Spinal cord (tissue), 10 donors: ENCODE data around the gene RPL22. TPM values are rescaled to one million over a fixed set of nuclear protein-coding genes. Genes with fewer than 3 reads are reported as not detected.

ENCODE experiments used
- DNase-seq, 6 donors: peaks; one replicate each; pipeline versions ENCODE4 v3.0.0 to v3.0.0-alpha.2; 2013 to 2015; ENCODE audit warnings: low spot score in 6 of 6, low read depth in 4 of 6
- H3K27ac ChIP-seq: one replicate; pipeline ENCODE4 v1.5.1; 2013; ENCODE audit warnings: low read depth, low read length, control low read depth
- H3K27me3 ChIP-seq: one replicate; pipeline ENCODE4 v1.6.1; 2013; ENCODE audit warnings: low read length; ENCODE audit not compliant: control insufficient read depth, insufficient read depth
- H3K36me3 ChIP-seq: one replicate; pipeline ENCODE4 v1.6.1; 2013; ENCODE audit warnings: low read length; ENCODE audit not compliant: control insufficient read depth, insufficient read depth
- H3K4me1 ChIP-seq: one replicate; pipeline ENCODE4 v1.6.1; 2013; ENCODE audit warnings: low read length; ENCODE audit not compliant: control insufficient read depth, insufficient read depth
- H3K4me3 ChIP-seq: one replicate; pipeline ENCODE4 v1.5.1; 2013; ENCODE audit warnings: low read depth, low read length, control low read depth
- H3K9me3 ChIP-seq: one replicate; pipeline ENCODE4 v1.6.1; 2013; ENCODE audit warnings: low read length; ENCODE audit not compliant: control insufficient read depth, insufficient read depth
- WGBS: methylation state at CpG from one replicate; pipeline ENCODE4 v1.1.5; 2013; ENCODE audit warnings: missing lambda C conversion rate; ENCODE audit not compliant: insufficient coverage; 5-methylcytosine and 5-hydroxymethylcytosine counted together
- polyA plus RNA-seq, 2 donors: library from polyadenylated mRNA; unstranded; fragments of 120-200 nt; gene quantifications; one replicate each; pipeline ENCODE4 v1.2.1, GENCODE V29; 2013; ENCODE audit not compliant: insufficient read length in 2 of 2
- total RNA-seq, 2 donors: library from RNA; depleted of rRNA in 1 of 2; stranded (reverse); fragments of 120-200 nt in 1 of 2; fragments of >200 nt in 1 of 2; gene quantifications; one replicate each; pipeline versions ENCODE4 v1.2.3 to v1.2.4, GENCODE V29; 2013 to 2014
- donor health status: healthy.

RPL22 gene
- total and polyA plus RNA-seq, 4 donors = 171 to 337 (median 317) TPM

DNA sequence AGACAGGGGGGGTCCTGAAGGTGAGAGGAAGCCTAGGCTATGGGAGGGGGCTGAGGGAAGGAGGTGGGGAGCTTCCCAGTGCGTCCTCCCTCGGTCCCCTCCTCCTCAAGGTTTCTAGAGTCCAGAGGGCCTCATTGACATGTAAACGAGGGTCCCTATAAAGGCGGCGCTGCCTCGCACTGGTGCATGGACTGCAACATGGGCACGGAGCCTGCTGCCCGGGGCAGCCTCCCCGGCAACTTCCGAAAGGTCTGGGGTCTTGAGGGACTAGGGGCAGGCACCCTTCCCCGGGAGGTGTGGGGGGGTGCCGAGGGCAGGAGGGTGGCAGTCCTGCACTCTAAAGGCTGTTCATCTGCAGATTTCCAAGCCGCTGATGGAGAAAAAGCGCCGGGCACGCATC is 44.6 kb upstream of the RPL22 start, which contains the start of gene HES3:
TSS of gene HES3 (plus strand) at position 187 of the 400 bp plus-strand sequence. CDS start at position 374, 187 bp downstream.
- WGBS = 3% methylated on average over 16 of the region's 16 CpGs
- peaks cover 6% of the 10 kb centered on the region for H3K36me3 ChIP-seq
- H3K27me3 ChIP-seq = peaks cover 66% of the 10 kb centered on the region
- H3K9me3 ChIP-seq = no peaks in the 10 kb centered on the region
- peak in 1 of 6 donors; percentile 32 for DNase-seq
- no peak within 1 kb of the TSS for H3K27ac ChIP-seq
- H3K4me1 ChIP-seq = peaks cover 78% of the 10 kb centered on the region
- no peak within 1 kb of the TSS for H3K4me3 ChIP-seq

DNA sequence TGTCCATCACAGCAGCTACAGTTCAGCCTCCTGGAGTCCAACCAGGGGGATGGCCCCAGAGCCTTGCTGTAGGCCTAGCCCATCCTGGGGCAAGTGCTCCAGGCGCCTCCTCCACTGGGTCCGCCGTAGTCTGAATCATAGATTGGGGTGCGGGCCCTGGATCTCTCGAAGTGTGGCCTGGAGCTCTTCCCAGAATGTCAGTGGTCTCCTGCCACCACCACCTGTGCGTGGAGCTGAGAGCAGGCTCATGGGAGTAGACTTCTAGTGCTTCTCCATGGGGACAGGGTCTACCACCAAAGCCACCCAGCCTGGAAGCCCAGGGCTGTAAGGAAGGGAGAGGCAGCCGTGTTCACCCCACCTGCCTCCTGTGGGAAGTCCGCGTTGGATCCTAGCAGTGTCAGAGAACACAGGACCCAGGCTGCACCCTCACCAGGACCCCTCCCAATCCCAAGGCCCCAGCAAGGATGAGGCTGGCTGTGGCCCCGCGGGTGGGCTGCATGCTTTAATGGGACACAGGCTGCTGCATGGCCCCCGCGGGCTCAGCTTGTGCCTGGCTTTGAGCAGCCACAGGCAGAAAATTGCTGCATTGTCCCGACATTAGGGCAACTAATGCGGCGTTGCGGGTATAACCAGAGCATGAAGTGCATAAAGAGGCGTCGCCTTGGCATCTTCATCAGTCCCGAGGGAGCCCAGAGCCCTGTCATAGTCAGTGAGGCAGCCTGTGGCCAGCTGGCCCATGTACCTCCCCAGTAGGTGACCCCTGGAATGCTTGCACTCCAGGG is 43.8 kb upstream of the RPL22 start:
- Histone ChIP-seq H3K27ac (no peak overlapping the region), H3K4me1 (peaks cover 74% of the 10 kb centered on the region), H3K36me3 (no peaks in the 10 kb centered on the region), H3K27me3 (peaks cover 66% of the 10 kb centered on the region), H3K4me3 (no peak overlapping the region), H3K9me3 (no peaks in the 10 kb centered on the region)
- peak in 1 of 6 donors; percentile 44 for DNase-seq
- WGBS = 24% methylated on average over 19 of the region's 20 CpGs

DNA sequence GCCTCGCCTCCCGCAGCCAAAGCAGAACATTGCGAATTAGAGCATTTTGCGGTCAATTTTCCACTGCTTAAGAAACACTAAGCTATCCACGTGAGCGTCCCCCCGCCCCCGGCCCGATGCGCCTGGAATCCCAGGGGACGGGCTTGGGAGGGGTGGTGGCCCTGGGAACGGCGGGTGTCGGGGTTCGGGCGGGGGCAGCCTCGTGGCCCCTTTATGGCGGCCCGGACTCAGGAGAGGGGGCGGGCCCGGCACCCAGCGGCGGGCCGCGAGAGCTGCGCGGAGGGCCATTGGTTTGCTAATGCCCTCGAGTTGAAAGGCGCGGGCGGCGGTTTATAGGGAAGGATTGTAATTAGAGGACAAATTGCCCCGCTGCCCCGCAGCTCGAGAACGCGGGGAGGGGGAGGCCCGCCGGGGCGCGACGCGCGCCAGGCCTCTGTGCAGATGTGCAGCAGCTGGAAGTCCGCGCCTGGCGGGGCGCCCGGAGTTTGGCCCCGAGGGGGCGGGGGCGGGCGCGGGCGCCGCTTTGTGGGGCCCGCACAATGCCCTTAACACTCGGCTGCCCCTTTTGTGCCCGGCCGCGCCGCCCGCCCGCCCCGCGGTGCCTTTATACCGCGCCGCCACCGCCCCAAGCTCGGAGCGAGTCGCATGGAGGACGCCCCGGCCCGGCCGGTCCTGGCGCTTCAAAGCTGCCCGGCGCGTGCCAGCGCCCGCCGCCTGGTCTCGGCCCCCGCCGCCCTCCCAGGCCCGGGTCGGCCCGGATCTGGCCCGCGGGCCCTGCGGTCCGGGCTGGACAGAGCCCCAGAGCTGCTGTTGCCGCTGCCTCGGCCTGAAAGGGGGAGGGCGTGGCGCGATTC is 42.7 kb upstream of the RPL22 start:
- DNase-seq = peak in 2 of 6 donors; percentile 57 to 61
- no peaks in the 10 kb centered on the region for H3K9me3 ChIP-seq
- WGBS = under 1% methylated on average over 89 of the region's 99 CpGs
- peaks cover 66% of the 10 kb centered on the region for H3K27me3 ChIP-seq
- peaks cover 71% of the 10 kb centered on the region for H3K4me1 ChIP-seq
- H3K27ac ChIP-seq = no peak overlapping the region
- no peak overlapping the region for H3K4me3 ChIP-seq
- H3K36me3 ChIP-seq = no peaks in the 10 kb centered on the region

DNA sequence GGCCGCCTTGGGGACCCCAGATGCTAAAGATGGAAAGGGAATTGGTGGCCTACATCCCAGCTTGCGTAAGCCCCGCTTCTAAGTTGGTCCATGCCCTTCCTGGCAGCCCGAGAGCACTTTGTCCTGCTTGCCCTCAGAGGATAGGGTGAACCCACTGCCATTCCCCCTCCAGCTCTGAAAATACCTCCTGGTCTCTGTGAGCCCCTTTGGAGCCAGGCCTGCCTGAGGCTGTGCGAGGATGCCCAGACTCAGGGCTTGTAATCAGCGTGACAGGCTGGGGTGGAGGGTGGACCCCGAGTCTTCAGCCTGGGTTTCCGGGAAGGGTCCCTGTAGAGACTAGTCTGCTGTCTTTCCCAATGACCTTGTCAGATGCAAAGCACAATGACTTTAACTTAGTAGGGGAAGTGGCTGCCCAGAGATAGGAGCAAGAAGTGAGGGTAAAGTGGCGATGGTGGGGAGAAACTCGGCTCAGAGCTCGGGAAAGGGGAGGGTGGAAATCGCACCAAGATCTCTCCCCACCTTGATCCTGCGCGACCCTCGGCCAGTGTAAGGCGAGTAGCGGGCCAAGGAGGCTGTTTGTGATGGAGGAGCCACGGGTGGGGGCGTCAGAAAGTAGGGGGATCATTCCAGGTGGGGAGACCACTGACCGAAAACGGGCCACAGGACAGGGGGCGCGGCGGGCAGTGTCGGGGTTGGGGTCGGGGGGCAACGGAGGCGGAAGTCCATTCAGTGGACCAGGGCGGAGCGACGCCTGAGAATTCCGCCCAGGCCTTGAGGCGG is 41.9 kb upstream of the RPL22 start:
- Histone ChIP-seq H3K36me3 (no peaks in the 10 kb centered on the region), H3K9me3 (no peaks in the 10 kb centered on the region), H3K27ac (no peak overlapping the region), H3K27me3 (peaks cover 63% of the 10 kb centered on the region), H3K4me1 (peaks cover 64% of the 10 kb centered on the region), H3K4me3 (no peak overlapping the region)
- no peak for DNase-seq
- WGBS = 26% methylated on average over 23 of the region's 33 CpGs

DNA sequence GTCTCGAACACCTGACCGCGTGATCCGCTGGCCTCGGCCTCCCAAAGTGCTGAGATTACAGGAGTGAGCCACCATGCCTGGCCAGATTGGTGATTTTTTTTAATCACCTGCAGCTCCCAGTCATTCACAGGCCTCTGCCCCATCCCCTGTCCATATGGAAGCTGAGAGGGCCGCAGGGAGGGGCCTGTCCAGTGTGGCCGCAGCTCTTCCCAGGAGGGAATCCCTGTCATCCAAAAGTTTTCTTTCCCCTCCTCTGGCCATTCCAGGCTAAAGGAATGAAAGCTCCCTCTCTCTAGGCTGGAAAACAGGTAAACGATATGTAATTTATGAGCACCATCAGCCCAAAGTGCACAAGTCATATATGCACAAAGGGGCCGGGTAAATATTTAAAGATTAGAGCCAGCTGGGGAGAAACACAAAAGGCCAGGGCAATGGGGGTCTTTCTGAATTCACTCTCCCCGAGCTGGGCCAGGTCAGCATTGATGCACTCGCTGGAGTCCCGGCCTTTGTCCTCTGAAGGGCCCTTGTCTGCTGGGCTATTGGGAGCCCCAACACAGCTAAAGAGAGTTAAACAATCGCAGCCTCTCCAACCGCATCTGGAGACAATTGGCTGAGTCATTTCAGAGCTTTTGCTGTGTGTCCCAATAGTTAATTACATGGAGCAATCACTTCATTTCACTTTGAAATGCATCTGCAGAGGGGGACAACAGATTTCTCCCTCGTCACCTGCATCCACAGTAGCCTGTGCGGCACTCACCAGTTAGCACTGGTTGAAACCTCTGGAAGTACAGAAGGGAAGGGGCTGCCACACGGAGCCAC is 40.8 kb upstream of the RPL22 start:
- H3K36me3 ChIP-seq = no peaks in the 10 kb centered on the region
- 44% methylated on average over 16 of the region's 17 CpGs for WGBS
- no peak overlapping the region for H3K4me3 ChIP-seq
- peaks cover 59% of the 10 kb centered on the region for H3K4me1 ChIP-seq
- H3K27me3 ChIP-seq = peaks cover 54% of the 10 kb centered on the region
- no peaks in the 10 kb centered on the region for H3K9me3 ChIP-seq
- DNase-seq = peak in 1 of 6 donors; percentile 38
- H3K27ac ChIP-seq = no peak overlapping the region

DNA sequence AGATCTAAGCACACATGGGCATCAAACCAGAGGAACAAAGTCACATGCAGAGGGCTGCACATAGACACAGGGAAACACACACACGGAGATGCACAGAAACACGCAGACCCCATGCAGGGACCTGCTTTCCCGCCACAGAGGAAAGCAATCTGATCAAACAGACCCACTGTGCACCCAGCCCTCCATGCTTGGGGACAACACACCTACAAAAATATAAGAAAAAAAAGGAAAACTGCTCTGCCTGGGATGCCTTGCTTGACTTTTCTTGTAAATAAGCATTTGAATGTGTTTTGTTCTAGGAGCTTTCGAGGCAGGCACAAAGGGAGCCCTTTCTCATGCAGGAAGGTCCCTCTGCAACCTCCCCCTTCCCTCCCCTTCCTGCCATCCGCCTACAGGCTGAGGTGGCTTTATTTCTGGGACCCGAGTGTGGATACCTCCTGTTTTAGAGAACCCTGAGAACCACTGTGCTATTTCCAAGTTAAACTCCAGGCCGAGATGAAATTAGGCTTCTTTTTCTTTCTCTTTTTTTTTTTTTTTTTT is 39.9 kb upstream of the RPL22 start:
- WGBS = 12% methylated on average over 3 of the region's 7 CpGs
- H3K4me1 ChIP-seq = peaks cover 62% of the 10 kb centered on the region
- no peak overlapping the region for H3K4me3 ChIP-seq
- no peaks in the 10 kb centered on the region for H3K9me3 ChIP-seq
- no peak for DNase-seq
- no peaks in the 10 kb centered on the region for H3K36me3 ChIP-seq
- H3K27me3 ChIP-seq = peaks cover 47% of the 10 kb centered on the region
- H3K27ac ChIP-seq = no peak overlapping the region

DNA sequence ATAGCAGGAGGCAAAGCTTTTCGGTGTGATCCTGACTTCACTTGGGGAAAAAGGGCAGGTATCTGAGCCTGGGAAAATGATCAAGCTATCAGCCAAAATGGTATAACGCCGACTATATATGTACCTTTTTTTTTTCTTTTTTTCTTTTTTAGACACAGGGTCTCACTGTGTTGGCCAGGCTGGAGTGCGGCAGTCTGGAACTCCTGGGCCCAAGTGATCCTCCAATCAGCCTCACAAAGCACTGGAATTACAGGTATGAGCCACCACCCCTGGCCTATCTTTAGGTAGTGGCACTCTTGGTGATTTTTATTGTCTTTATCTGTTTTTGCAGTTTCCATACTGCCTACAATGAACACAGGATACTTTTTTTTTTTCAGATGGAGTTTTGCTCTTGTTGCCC is 37.7 kb upstream of the RPL22 start:
- Histone ChIP-seq H3K9me3 (no peaks in the 10 kb centered on the region), H3K4me1 (peaks cover 46% of the 10 kb centered on the region), H3K36me3 (peaks cover 16% of the 10 kb centered on the region), H3K27me3 (peaks cover 30% of the 10 kb centered on the region), H3K27ac (no peak overlapping the region), H3K4me3 (no peak overlapping the region)
- 100% methylated on average over 3 of the region's 4 CpGs for WGBS
- DNase-seq = no peak

DNA sequence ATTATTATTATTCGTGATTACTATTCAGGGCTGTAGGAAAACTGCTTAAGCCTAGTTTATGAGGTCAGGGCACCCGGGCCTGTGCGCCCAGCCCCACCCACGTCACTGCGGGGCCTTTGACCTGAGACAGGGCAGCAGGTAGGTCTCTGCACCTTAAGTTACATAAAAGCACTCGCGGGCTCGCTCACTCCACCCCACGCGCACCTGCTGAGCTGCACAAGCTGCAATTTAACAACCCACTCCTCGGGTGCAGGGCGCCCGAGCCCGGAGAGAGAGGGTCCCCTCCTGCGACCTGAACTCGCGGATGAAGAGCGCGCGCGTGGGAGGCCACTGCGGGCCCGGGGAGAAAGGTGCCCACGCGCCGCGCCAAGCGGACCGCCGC is 35.9 kb upstream of the RPL22 start:
- no peak overlapping the region for H3K27ac ChIP-seq
- peaks cover 12% of the 10 kb centered on the region for H3K27me3 ChIP-seq
- peaks cover 28% of the 10 kb centered on the region for H3K36me3 ChIP-seq
- WGBS = 0% methylated on average over 29 of the region's 30 CpGs
- peak overlapping the region; percentile 64 for H3K4me3 ChIP-seq
- peaks cover 32% of the 10 kb centered on the region for H3K4me1 ChIP-seq
- H3K9me3 ChIP-seq = no peaks in the 10 kb centered on the region
- peak in 1 of 6 donors; percentile 26 for DNase-seq
